ENCODE measurements around the gene CDCP2. TPM values are rescaled to one million over a fixed set of nuclear protein-coding genes. Genes with fewer than 3 reads are reported as not detected.

Gene CDCP2
- not detected for total RNA-seq (ENCODE audit: unreplicated experiment)
- long read RNA-seq: 0 reads

DNA sequence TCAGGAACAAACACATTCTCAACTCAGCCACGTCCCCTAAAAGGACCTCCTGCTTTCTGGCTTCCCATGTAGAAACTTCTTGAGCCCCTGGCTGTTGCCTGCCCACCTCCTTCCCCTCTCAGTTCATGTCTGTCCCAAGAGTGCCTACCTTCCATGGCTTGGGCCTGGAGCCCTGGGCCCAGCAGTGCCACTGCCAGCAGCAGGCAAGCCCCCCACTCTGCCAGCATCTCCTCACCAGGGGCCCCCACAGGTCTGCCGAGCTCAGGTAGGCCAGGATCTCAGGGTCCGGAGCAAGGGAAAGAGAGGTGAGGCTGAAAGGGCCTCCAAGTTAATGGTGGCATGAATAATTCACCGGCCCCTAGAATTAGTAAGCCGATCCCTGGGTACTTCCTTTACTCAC is at the start of gene CDCP2:
Gene CDCP2, minus strand, starts transcription at position 305 of the 400 bp plus-strand sequence. Its CDS starts 78 bp downstream, at position 227.
- peaks cover 3% of the 10 kb centered on the region for H3K27me3 Mint-ChIP-seq (ENCODE audit: unreplicated experiment)
- no peak within 1 kb of the TSS for H3K27ac Mint-ChIP-seq (ENCODE audit: unreplicated experiment)
- H3K9me3 Mint-ChIP-seq (ENCODE audit: unreplicated experiment): peaks cover 2% of the 10 kb centered on the region
- TF ChIP-seq, protein P1, sequence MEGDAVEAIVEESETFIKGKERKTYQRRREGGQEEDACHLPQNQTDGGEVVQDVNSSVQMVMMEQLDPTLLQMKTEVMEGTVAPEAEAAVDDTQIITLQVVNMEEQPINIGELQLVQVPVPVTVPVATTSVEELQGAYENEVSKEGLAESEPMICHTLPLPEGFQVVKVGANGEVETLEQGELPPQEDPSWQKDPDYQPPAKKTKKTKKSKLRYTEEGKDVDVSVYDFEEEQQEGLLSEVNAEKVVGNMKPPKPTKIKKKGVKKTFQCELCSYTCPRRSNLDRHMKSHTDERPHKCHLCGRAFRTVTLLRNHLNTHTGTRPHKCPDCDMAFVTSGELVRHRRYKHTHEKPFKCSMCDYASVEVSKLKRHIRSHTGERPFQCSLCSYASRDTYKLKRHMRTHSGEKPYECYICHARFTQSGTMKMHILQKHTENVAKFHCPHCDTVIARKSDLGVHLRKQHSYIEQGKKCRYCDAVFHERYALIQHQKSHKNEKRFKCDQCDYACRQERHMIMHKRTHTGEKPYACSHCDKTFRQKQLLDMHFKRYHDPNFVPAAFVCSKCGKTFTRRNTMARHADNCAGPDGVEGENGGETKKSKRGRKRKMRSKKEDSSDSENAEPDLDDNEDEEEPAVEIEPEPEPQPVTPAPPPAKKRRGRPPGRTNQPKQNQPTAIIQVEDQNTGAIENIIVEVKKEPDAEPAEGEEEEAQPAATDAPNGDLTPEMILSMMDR (IDR thresholded peaks at IDR 0.05; ENCODE audit: partially characterized antibody, unreplicated experiment): no peak
- H3K4me1 Mint-ChIP-seq (ENCODE audit: low read depth, unreplicated experiment): peaks cover 9% of the 10 kb centered on the region
- no peaks in the 10 kb centered on the region for H3K36me3 Mint-ChIP-seq (ENCODE audit: unreplicated experiment)
- H3K4me3 Mint-ChIP-seq (ENCODE audit: unreplicated experiment): peak within 1 kb of the TSS; percentile 12
- no peak for DNase-seq

DNA sequence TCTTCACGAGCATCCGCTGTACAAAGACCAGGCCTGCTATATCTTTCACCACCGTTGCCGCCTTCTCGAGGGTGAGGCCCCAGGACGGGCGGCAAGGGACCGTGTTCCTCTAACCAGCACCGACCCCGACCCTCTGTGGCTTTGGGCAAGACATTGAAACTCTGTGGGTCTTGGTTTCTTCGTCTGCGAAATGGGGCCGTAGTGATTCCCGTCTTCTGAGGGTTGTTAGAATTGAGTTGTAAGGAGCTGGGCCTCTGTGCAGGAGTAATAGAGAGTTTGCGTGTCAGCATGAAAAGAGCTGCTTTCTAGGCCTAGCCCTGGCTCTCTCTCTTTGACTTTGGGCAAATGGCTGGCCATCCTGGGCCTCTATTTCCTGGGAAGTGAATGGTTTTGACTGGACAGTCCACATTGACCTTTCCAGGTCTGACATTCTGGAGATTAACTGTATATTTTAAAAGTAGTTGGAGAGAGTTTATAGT is 47.8 kb upstream of the CDCP2 start:
- peak overlapping the region; percentile 70 for H3K27ac Mint-ChIP-seq (ENCODE audit: unreplicated experiment)
- H3K36me3 Mint-ChIP-seq (ENCODE audit: unreplicated experiment): no peaks in the 10 kb centered on the region
- peaks cover 2% of the 10 kb centered on the region for H3K9me3 Mint-ChIP-seq (ENCODE audit: unreplicated experiment)
- DNase-seq: peak; percentile 32
- peak overlapping the region; percentile 95 for H3K4me3 Mint-ChIP-seq (ENCODE audit: unreplicated experiment)
- TF ChIP-seq, protein P1 (IDR thresholded peaks at IDR 0.05; ENCODE audit: partially characterized antibody, unreplicated experiment): no peak
- H3K4me1 Mint-ChIP-seq (ENCODE audit: low read depth, unreplicated experiment): peaks cover 10% of the 10 kb centered on the region
- peaks cover 3% of the 10 kb centered on the region for H3K27me3 Mint-ChIP-seq (ENCODE audit: unreplicated experiment)

DNA sequence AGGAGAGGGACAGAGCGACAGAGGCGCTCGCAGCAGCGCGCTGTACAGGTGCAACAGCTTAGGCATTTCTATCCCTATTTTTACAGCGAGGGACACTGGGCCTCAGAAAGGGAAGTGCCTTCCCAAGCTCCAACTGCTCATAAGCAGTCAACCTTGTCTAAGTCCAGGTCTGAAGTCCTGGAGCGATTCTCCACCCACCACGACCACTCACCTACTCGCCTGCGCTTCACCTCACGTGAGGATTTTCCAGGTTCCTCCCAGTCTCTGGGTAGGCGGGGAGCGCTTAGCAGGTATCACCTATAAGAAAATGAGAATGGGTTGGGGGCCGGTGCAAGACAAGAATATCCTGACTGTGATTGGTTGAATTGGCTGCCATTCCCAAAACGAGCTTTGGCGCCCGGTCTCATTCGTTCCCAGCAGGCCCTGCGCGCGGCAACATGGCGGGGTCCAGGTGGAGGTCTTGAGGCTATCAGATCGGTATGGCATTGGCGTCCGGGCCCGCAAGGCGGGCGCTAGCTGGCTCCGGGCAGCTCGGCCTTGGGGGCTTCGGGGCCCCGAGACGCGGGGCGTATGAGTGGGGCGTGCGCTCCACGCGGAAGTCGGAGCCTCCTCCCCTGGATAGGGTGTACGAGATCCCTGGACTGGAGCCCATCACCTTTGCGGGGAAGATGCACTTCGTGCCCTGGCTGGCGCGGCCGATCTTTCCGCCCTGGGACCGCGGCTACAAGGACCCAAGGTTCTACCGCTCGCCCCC is 47.1 kb upstream of the CDCP2 start, which contains the start of the genes CYB5RL and MRPL37:
Gene CYB5RL, minus strand, starts transcription at position 266 of the 754 bp plus-strand sequence. CDS start 4,414 bp downstream, outside the sequence.
Gene MRPL37, plus strand, starts transcription at position 403 of the 754 bp plus-strand sequence. Its CDS starts 77 bp downstream, at position 480.
- H3K9me3 Mint-ChIP-seq (ENCODE audit: unreplicated experiment): peaks cover 2% of the 10 kb centered on the region
- peaks cover 10% of the 10 kb centered on the region for H3K4me1 Mint-ChIP-seq (ENCODE audit: low read depth, unreplicated experiment)
- H3K4me3 Mint-ChIP-seq (ENCODE audit: unreplicated experiment): peak within 1 kb of the TSS; percentile 95
- TF ChIP-seq, protein P1 (IDR thresholded peaks at IDR 0.05; ENCODE audit: partially characterized antibody, unreplicated experiment): no peak
- peak; percentile 90 for DNase-seq
- peak within 1 kb of the TSS; percentile 72 for H3K27ac Mint-ChIP-seq (ENCODE audit: unreplicated experiment)
- peaks cover 3% of the 10 kb centered on the region for H3K27me3 Mint-ChIP-seq (ENCODE audit: unreplicated experiment)
- no peaks in the 10 kb centered on the region for H3K36me3 Mint-ChIP-seq (ENCODE audit: unreplicated experiment)

DNA sequence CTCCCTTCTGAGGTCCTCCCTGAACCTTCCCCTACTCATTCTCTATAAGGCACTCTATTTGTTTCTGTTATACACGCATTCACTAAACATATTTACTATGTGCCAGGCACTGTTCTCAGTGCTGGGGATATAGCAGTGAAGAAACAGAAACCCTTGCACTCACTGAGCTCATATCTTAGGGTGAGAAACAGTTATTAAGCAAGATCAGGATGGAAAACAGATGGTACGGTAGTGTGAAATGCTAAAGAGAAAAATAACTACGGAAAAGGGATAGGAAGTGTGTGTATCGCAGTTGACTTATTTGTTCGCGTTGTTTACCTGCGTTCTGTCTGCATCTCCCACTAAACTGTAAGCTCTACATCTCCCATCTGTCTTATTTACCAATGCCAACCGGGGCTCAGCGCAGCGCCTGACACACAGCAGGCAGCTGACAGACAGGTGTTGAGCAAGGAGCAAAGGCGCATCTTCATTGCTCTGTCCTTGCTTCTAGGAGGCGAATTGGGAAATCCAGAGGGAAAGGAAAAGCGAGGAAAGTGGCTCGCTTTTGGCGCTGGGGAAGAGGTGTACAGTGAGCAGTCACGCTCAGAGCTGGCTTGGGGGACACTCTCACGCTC is 46.5 kb upstream of the CDCP2 start:
- H3K27me3 Mint-ChIP-seq (ENCODE audit: unreplicated experiment): peaks cover 3% of the 10 kb centered on the region
- H3K36me3 Mint-ChIP-seq (ENCODE audit: unreplicated experiment): no peaks in the 10 kb centered on the region
- TF ChIP-seq, protein P1 (IDR thresholded peaks at IDR 0.05; ENCODE audit: partially characterized antibody, unreplicated experiment): no peak
- no peak for DNase-seq
- H3K27ac Mint-ChIP-seq (ENCODE audit: unreplicated experiment): peak overlapping the region; percentile 72
- H3K9me3 Mint-ChIP-seq (ENCODE audit: unreplicated experiment): peaks cover 2% of the 10 kb centered on the region
- H3K4me1 Mint-ChIP-seq (ENCODE audit: low read depth, unreplicated experiment): peaks cover 10% of the 10 kb centered on the region
- H3K4me3 Mint-ChIP-seq (ENCODE audit: unreplicated experiment): peak overlapping the region; percentile 95

All from glutamatergic neuron (in vitro differentiated cells).